Endodermal cell (in vitro differentiated cells): ENCODE results near the gene NAPEPLD. TPM values are rescaled to one million over a fixed set of nuclear protein-coding genes. Genes with fewer than 3 reads are reported as not detected.

Experiments
- DNase-seq: peaks from one replicate; pipeline ENCODE4 v3.0.0-alpha.2; 2017
- H3K27ac ChIP-seq: 2 replicates; pipeline ENCODE4 v1.5.1; 2013; ENCODE audit warnings: mild to moderate bottlenecking, low read depth, low read length, moderate library complexity
- H3K27me3 ChIP-seq: 2 replicates; pipeline ENCODE4 v1.6.1; 2013; ENCODE audit warnings: mild to moderate bottlenecking, low read length, moderate library complexity; ENCODE audit not compliant: insufficient read depth, control insufficient read depth, poor library complexity, severe bottlenecking
- H3K36me3 ChIP-seq: 2 replicates; pipeline ENCODE4 v1.7.0; 2013; ENCODE audit warnings: mild to moderate bottlenecking, low read length, moderate library complexity; ENCODE audit not compliant: control insufficient read depth, insufficient read depth
- H3K4me1 ChIP-seq: one replicate; pipeline ENCODE4 v1.7.0; 2013; ENCODE audit warnings: low read length; ENCODE audit not compliant: control insufficient read depth, insufficient read depth
- H3K4me3 ChIP-seq: 2 replicates; pipeline ENCODE4 v1.5.1; 2013; ENCODE audit warnings: mild to moderate bottlenecking, low read length, moderate library complexity
- H3K9ac ChIP-seq: 2 replicates; pipeline ENCODE4 v1.6.1; 2013; ENCODE audit warnings: mild to moderate bottlenecking, low read length, moderate library complexity; ENCODE audit not compliant: poor library complexity, severe bottlenecking; ENCODE audit errors: extremely low read depth
- H3K9me3 ChIP-seq: 2 replicates; pipeline ENCODE4 v1.6.1; 2013; ENCODE audit warnings: mild to moderate bottlenecking, low read length, moderate library complexity; ENCODE audit not compliant: control insufficient read depth
- H3K27ac Mint-ChIP-seq: 2 replicates; pipeline ENCODE4 v1.8.0; 2020; ENCODE audit warnings: mixed read lengths
- H3K27me3 Mint-ChIP-seq: 2 replicates; pipeline ENCODE4 v1.8.0; 2021; ENCODE audit warnings: mild to moderate bottlenecking, mixed read lengths; ENCODE audit not compliant: insufficient read depth
- H3K36me3 Mint-ChIP-seq: 2 replicates; pipeline ENCODE4 v1.8.0; 2020; ENCODE audit warnings: low read depth, mixed read lengths
- H3K4me1 Mint-ChIP-seq: 2 replicates; pipeline ENCODE4 v1.8.0; 2020; ENCODE audit warnings: mixed read lengths
- H3K4me3 Mint-ChIP-seq: 2 replicates; pipeline ENCODE4 v1.8.0; 2020; ENCODE audit warnings: mild to moderate bottlenecking, moderate library complexity, mixed read lengths
- H3K9me3 Mint-ChIP-seq: 2 replicates; pipeline ENCODE4 v1.8.0; 2020; ENCODE audit warnings: mild to moderate bottlenecking, mixed read lengths
- WGBS, 2 experiments: methylation state at CpG; one replicate each; pipeline versions ENCODE4 v1.1.5 to v1.1.7; 2013; ENCODE audit warnings: missing lambda C conversion rate in 2 of 2, mixed read lengths in 1 of 2; ENCODE audit not compliant: insufficient coverage in 1 of 2, insufficient read length in 1 of 2; 5-methylcytosine and 5-hydroxymethylcytosine counted together
- total RNA-seq, 2 donors: library from RNA; stranded (reverse); fragmentation: NEBNext Ultra II Directional in 1 of 2; extraction: Animal tissue kit (Norgen Biotek cat#: 25700) in 1 of 2; gene quantifications; 2 replicates in 1 of 2; 3 replicates in 1 of 2; pipeline ENCODE4 v1.2.1, GENCODE V29; 2021
- TF ChIP-seq, protein P1 (sequence below): fragments of 200-600 bp; sonication (generic); conservative IDR thresholded peaks from 2 replicates; pipeline ENCODE4 v1.5.0; 2021; ENCODE audit warnings: antibody characterized with exemption, mild to moderate bottlenecking

Gene NAPEPLD
- total RNA-seq, 2 donors from 2014 or later, result 13.2 to 14.1 TPM

DNA sequence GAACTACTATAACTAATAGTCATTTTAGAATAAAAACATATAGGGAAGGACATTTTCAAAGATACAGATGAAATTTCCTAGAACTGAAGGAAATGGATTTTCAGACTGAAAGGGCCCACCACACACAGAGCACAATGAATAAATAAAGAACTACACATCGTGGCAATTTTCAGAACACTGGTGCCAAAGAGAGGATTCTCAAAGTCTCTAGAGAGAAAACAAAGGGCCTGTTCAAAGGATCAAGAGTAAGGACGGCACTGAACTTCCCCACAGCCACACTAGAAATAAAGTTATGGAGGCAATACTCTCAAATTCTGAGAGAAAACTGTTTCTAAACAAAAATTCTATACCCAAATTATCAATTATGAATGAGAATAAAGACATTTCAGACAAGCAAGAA is 21.9 kb downstream of the NAPEPLD start:
- Mint-ChIP-seq H3K4me3 (no peak overlapping the region), H3K27ac (no peak overlapping the region), H3K36me3 (peaks cover 31% of the 10 kb centered on the region), H3K9me3 (no peaks in the 10 kb centered on the region), H3K4me1 (peaks cover 7% of the 10 kb centered on the region), H3K27me3 (no peaks in the 10 kb centered on the region)
- TF ChIP-seq, protein P1, sequence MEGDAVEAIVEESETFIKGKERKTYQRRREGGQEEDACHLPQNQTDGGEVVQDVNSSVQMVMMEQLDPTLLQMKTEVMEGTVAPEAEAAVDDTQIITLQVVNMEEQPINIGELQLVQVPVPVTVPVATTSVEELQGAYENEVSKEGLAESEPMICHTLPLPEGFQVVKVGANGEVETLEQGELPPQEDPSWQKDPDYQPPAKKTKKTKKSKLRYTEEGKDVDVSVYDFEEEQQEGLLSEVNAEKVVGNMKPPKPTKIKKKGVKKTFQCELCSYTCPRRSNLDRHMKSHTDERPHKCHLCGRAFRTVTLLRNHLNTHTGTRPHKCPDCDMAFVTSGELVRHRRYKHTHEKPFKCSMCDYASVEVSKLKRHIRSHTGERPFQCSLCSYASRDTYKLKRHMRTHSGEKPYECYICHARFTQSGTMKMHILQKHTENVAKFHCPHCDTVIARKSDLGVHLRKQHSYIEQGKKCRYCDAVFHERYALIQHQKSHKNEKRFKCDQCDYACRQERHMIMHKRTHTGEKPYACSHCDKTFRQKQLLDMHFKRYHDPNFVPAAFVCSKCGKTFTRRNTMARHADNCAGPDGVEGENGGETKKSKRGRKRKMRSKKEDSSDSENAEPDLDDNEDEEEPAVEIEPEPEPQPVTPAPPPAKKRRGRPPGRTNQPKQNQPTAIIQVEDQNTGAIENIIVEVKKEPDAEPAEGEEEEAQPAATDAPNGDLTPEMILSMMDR, result no peak
- Histone ChIP-seq H3K36me3 (peaks cover 11% of the 10 kb centered on the region), H3K27ac (no peak overlapping the region), H3K4me1 (no peaks in the 10 kb centered on the region), H3K4me3 (no peak overlapping the region), H3K27me3 (no peaks in the 10 kb centered on the region), H3K9me3 (no peaks in the 10 kb centered on the region), H3K9ac (no peak overlapping the region)
- 98 to 100% methylated on average over 1 to 2 of the region's 2 CpGs for WGBS, 2 experiments
- no peak for DNase-seq

DNA sequence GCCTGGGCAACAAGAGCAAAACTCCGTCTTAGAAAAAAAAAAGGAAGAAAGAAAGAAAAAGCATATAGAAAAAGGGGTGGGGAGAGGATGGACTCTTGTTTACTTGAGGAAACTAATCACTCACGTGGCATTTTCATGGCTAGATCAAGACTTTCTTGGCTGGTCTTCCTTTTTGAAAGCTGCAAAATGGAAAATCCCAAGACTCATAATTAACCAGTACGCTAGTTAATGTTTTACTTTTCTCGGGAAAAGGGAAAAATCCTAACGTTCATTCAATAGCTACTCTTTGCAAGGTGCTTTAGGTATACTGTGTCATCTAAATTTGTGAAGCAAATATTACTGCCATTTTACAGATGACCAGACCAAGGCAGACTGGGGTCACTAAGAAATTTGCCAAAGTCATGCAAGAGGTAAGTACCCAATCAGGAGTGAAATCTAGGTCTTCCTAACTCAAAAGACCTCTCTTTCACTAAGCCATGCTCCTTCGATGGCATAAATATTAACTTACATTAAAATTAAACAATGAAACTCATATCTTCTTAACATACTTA is 24.4 kb downstream of the NAPEPLD start:
- Mint-ChIP-seq H3K27me3 (no peaks in the 10 kb centered on the region), H3K27ac (no peak overlapping the region), H3K9me3 (no peaks in the 10 kb centered on the region), H3K4me1 (peaks cover 2% of the 10 kb centered on the region), H3K4me3 (no peak overlapping the region), H3K36me3 (peaks cover 42% of the 10 kb centered on the region)
- TF ChIP-seq, protein P1, result no peak
- H3K27ac ChIP-seq, result no peak overlapping the region
- H3K4me3 ChIP-seq, result no peak overlapping the region
- 75 to 76% methylated on average over 4 to 6 of the region's 6 CpGs for WGBS, 2 experiments
- H3K36me3 ChIP-seq, result peaks cover 19% of the 10 kb centered on the region
- no peak overlapping the region for H3K9ac ChIP-seq
- no peaks in the 10 kb centered on the region for H3K4me1 ChIP-seq
- no peak for DNase-seq
- no peaks in the 10 kb centered on the region for H3K27me3 ChIP-seq
- H3K9me3 ChIP-seq, result no peaks in the 10 kb centered on the region

DNA sequence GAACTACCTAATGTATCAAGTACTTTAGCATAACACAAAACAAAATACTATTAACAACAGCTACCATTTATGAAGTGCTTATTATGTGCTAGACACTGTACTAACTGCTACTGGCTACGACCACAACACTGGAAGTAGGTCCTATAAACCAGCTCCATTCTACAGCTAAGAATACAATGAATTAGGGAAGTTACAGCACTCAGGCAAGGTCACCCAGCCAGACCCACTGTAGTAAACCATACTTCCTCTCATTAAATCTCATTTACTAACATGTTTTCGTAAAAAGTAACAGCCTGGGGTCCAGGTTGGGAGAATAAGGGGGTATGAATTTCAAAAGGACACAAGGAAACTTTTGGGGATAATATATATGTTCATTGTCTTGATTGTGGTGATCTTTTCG is 25.4 kb downstream of the NAPEPLD start:
- WGBS, 2 experiments, result 45 to 100% methylated on average over 1 to 2 of the region's 3 CpGs
- Mint-ChIP-seq H3K4me1 (no peaks in the 10 kb centered on the region), H3K36me3 (peaks cover 40% of the 10 kb centered on the region), H3K9me3 (no peaks in the 10 kb centered on the region), H3K27ac (no peak overlapping the region), H3K27me3 (no peaks in the 10 kb centered on the region), H3K4me3 (no peak overlapping the region)
- peaks cover 16% of the 10 kb centered on the region for H3K36me3 ChIP-seq
- H3K27me3 ChIP-seq, result no peaks in the 10 kb centered on the region
- H3K9ac ChIP-seq, result no peak overlapping the region
- H3K4me1 ChIP-seq, result no peaks in the 10 kb centered on the region
- DNase-seq, result no peak
- TF ChIP-seq, protein P1, result no peak
- H3K4me3 ChIP-seq, result no peak overlapping the region
- H3K9me3 ChIP-seq, result no peaks in the 10 kb centered on the region
- H3K27ac ChIP-seq, result no peak overlapping the region
